ENCODE results near the gene AHCYL1.

Gene AHCYL1

GRCh38 chr1:110064576-110065337 is 80.2 kb downstream of the AHCYL1 start:
- no peak for DNase-seq

- DNase-seq = no peak
Observed at GRCh38 chr1:110065841-110066240, 81.3 kb downstream of the AHCYL1 start.

GRCh38 chr1:110067479-110067892 is 82.9 kb downstream of the AHCYL1 start:
- no peak for DNase-seq

GRCh38 chr1:110067893-110068645 is 83.5 kb downstream of the AHCYL1 start:
- DNase-seq = no peak

DNA sequence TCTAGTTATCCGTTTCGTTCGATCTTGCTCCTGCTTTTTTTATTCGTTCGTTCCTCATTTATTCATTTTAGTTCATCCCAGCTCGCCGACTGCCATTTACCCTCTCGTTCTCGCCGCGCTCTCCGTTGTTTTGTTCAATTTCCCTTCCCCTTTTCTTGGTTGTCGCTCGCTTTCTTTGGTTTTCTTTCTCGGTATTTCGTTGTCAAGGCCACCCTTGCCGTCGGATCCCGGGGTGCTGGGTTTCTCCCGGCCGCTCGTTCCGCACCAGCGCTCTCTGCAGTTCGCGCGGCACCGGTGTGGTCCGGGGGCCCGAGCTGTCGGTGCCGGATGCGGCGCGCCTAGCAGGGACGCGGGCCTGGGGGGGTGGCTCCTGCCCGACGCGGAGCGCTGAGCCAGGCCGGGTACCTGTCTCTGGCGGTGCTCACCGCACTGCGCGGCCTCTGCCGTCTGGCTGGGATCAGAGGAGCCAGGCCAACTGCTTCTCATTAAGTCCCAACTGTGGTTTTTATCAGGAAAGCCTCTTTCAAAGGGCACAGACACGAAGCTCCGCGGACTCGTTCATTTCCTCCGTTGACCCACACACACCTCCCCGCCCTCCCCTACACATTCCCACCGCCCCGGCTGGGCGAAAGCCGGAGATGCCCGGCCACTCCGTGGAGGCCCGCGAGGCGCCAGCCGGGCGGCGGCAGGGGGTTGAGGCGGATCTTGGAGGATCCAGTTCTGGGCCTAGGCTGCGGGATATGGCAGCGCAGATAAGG is 84.3 kb downstream of the AHCYL1 start:
- DNase-seq = no peak

GRCh38 chr1:110069404-110070281 is 85.1 kb downstream of the AHCYL1 start:
- no peak for DNase-seq

GRCh38 chr1:110070282-110070669 is 85.7 kb downstream of the AHCYL1 start:
- DNase-seq = no peak

DNA sequence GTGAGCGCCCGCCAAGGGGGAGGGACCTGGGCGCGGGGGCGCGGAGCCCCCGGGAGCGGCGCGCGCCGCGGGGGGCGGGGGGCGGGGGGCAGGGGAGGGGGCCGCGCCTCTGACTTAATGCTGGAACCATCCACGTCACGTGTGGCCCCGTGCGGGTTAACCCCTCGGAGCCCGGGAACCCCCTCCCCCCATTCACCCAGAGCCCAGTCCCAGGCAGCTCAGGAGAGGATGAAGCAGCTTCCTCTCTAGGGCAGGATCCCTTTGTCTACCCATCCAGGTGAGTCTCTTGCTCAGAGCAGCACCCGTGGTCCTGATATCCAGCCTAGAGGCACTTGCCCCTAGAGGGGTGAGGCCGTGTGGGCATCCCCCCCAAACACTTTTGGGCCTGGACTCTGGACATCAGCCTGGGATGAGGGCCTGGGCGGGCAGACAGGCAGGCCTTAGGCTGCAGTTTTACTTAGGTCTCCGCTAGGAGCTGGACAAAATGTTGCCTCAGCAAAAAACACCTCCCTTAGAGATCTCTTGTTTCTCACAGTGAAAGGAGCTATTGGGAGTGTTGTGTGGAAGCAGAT is 86.2 kb downstream of the AHCYL1 start, which contains the start of gene ALX3:
ALX3 (minus strand) TSS at position 2 of the 572 bp plus-strand sequence. CDS start 60 bp downstream, outside the sequence.
- no peak for DNase-seq
